Measurements from ENCODE around the gene NCAN. TPM values are rescaled to one million over a fixed set of nuclear protein-coding genes. Genes with fewer than 3 reads are reported as not detected.

Gene NCAN
- total RNA-seq, 1 experiment from 2014 or later, result 3.0 TPM

- no peak for TF ChIP-seq GABPB1 (CRISPR knock-in tag; IDR thresholded peaks at IDR 0.05)
- TF ChIP-seq E2F4 (CRISPR knock-in tag; IDR thresholded peaks at IDR 0.05; ENCODE audit: borderline replicate concordance, low read depth), result no peak
- TF ChIP-seq AR (CRISPR knock-in tag; IDR thresholded peaks at IDR 0.05), result no peak
- TF ChIP-seq RORB (CRISPR knock-in tag; IDR thresholded peaks at IDR 0.05), result no peak
- TF ChIP-seq SMAD4 (CRISPR knock-in tag; IDR thresholded peaks at IDR 0.05), result no peak
These were observed 2.4 kb upstream of the NCAN start (continued) for GRCh38 chr19:19209372-19209771.

- POLR2A ChIA-PET, result no interaction called here
- Mint-ChIP-seq H3K4me1 (peaks cover 14% of the 10 kb centered on the region), H3K27ac (no peak overlapping the region), H3K36me3 (no peaks in the 10 kb centered on the region), H3K9me3 (no peaks in the 10 kb centered on the region), H3K4me3 (peak overlapping the region; percentile 70), H3K27me3 (ENCODE audit: low read depth) (peaks cover 83% of the 10 kb centered on the region)
- ATAC-seq, result no peak
- no peak for TF ChIP-seq MAX (CRISPR knock-in tag; IDR thresholded peaks at IDR 0.05)
- TF ChIP-seq NR1H2 (CRISPR knock-in tag; IDR thresholded peaks at IDR 0.05), result no peak
- TF ChIP-seq ZNF423 (CRISPR knock-in tag; IDR thresholded peaks at IDR 0.05), result no peak
- TF ChIP-seq TEAD4 (CRISPR knock-in tag; IDR thresholded peaks at IDR 0.05), result no peak
- TF ChIP-seq SMAD4 (CRISPR knock-in tag; IDR thresholded peaks at IDR 0.05), result no peak
- no peak for TF ChIP-seq AFF4 (CRISPR knock-in tag; IDR thresholded peaks at IDR 0.05; ENCODE audit: borderline replicate concordance)
- TF ChIP-seq MXD4 (CRISPR knock-in tag; IDR thresholded peaks at IDR 0.05; ENCODE audit: borderline replicate concordance), result no peak
- no peak for TF ChIP-seq ARID4B (CRISPR knock-in tag; IDR thresholded peaks at IDR 0.05; ENCODE audit: borderline replicate concordance)
- CTCF ChIA-PET, result no interaction called here
- no peak for DNase-seq (ENCODE audit: low spot score)
These were observed 1.2 kb downstream of the NCAN start for GRCh38 chr19:19212916-19213315.
